IMR-90 (cell line): ENCODE measurements around the gene ATP10B. TPM values are rescaled to one million over a fixed set of nuclear protein-coding genes. Genes with fewer than 3 reads are reported as not detected.

Experiments
- ATAC-seq: fragments of 200-7000 bp; cut with Tn5 transposase; 2 replicates; pipeline ENCODE4 v1.9.1; 2020; ENCODE audit warnings: low read depth, mild to moderate bottlenecking, moderate library complexity
- BruUV-seq: library from RNA; stranded (reverse); fragments of 400-500 nt; replicated peaks from 2 replicates; lab custom pipeline; 2021; lab: Mats Ljungman, UMichigan
- CTCF ChIA-PET: fragments of 300-600 bp; formaldehyde crosslinking; extraction: SDS; loops from one replicate; lab custom pipeline; 2021; ENCODE audit warnings: antibody characterized with exemption; lab: Yijun Ruan, JAX
- POLR2A ChIA-PET: fragments of 300-600 bp; sonication (Branson Sonifier 250); formaldehyde crosslinking; loops from one replicate; lab custom pipeline; 2022; ENCODE audit warnings: antibody characterized with exemption; ENCODE audit not compliant: unreplicated experiment; lab: Charles Lee
- DNase-seq: peaks from one replicate; pipeline ENCODE4 v3.0.0; 2013
- H2AFZ ChIP-seq: replicated peaks from 2 replicates; pipeline ENCODE3; 2013; ENCODE audit warnings: low read length, mild to moderate bottlenecking; ENCODE audit not compliant: poor library complexity
- H2AK5ac ChIP-seq: 2 replicates; pipeline ENCODE4 v1.6.1; 2013; ENCODE audit warnings: low read depth, low read length, inconsistent platforms
- H2AK9ac ChIP-seq: replicated peaks from 2 replicates; pipeline ENCODE3; 2013; ENCODE audit warnings: mild to moderate bottlenecking, low read depth, low read length, moderate library complexity; ENCODE audit not compliant: poor library complexity
- H2BK120ac ChIP-seq: 2 replicates; pipeline ENCODE4 v1.6.1; 2013; ENCODE audit warnings: low read depth, low read length, inconsistent platforms
- H2BK15ac ChIP-seq: 3 replicates; pipeline ENCODE4 v1.6.1; 2013; ENCODE audit warnings: low read depth, low read length, inconsistent platforms
- H2BK20ac ChIP-seq: 2 replicates; pipeline ENCODE4 v1.6.1; 2013; ENCODE audit warnings: low read depth, mild to moderate bottlenecking, inconsistent platforms, low read length, moderate library complexity
- H2BK5ac ChIP-seq: 2 replicates; pipeline ENCODE4 v1.6.1; 2013; ENCODE audit warnings: mild to moderate bottlenecking, low read depth, low read length, inconsistent platforms; ENCODE audit not compliant: poor library complexity, severe bottlenecking
- H3K14ac ChIP-seq: replicated peaks from 2 replicates; pipeline ENCODE4 v1.6.1; 2013; ENCODE audit warnings: low read depth, low read length, inconsistent platforms
- H3K18ac ChIP-seq: 2 replicates; pipeline ENCODE4 v1.6.1; 2013; ENCODE audit warnings: low read depth, low read length, control low read depth
- H3K23ac ChIP-seq: 2 replicates; pipeline ENCODE4 v1.6.1; 2013; ENCODE audit warnings: low read depth, low read length, inconsistent platforms
- H3K27ac ChIP-seq: 2 replicates; pipeline ENCODE4 v1.5.1; 2013; ENCODE audit warnings: mild to moderate bottlenecking, control low read depth, low read length; ENCODE audit not compliant: insufficient read depth
- H3K27me3 ChIP-seq: 2 replicates; pipeline ENCODE4 v1.6.1; 2013; ENCODE audit warnings: low read length; ENCODE audit not compliant: control insufficient read depth, insufficient read depth
- H3K36me3 ChIP-seq: 2 replicates; pipeline ENCODE4 v1.6.1; 2013; ENCODE audit warnings: low read length, mixed read lengths; ENCODE audit not compliant: control insufficient read depth, insufficient read depth
- H3K4ac ChIP-seq: 2 replicates; pipeline ENCODE4 v1.6.1; 2013; ENCODE audit warnings: low read depth, low read length, inconsistent platforms
- H3K4me1 ChIP-seq: 2 replicates; pipeline ENCODE4 v1.6.1; 2013; ENCODE audit warnings: low read length, mixed read lengths; ENCODE audit not compliant: control insufficient read depth, insufficient read depth
- H3K4me2 ChIP-seq: 2 replicates; pipeline ENCODE4 v1.6.1; 2013; ENCODE audit warnings: low read depth, mild to moderate bottlenecking, control low read depth, low read length, moderate library complexity
- H3K4me3 ChIP-seq: 2 replicates; pipeline ENCODE4 v1.5.1; 2013; ENCODE audit warnings: low read depth, mild to moderate bottlenecking, control low read depth, low read length, moderate library complexity; ENCODE audit not compliant: insufficient read depth
- H3K56ac ChIP-seq: 2 replicates; pipeline ENCODE4 v1.6.1; 2013; ENCODE audit warnings: low read length, inconsistent platforms; ENCODE audit not compliant: insufficient read depth; ENCODE audit errors: extremely low read depth
- H3K79me1 ChIP-seq, 2 experiments: 2 replicates each; pipeline ENCODE4 v1.6.1; 2013; ENCODE audit warnings: low read length in 2 of 2, inconsistent platforms in 1 of 2, low read depth in 1 of 2
- H3K9ac ChIP-seq: 2 replicates; pipeline ENCODE4 v1.6.1; 2013; ENCODE audit warnings: low read depth, low read length, control low read depth
- H3K9me1 ChIP-seq: 2 replicates; pipeline ENCODE4 v1.6.1; 2013; ENCODE audit warnings: low read length, inconsistent platforms; ENCODE audit not compliant: insufficient read depth
- H3K9me3 ChIP-seq: 2 replicates; pipeline ENCODE4 v1.6.1; 2013; ENCODE audit warnings: low read length; ENCODE audit not compliant: control insufficient read depth, insufficient read depth
- H4K20me1 ChIP-seq: 2 replicates; pipeline ENCODE4 v1.6.1; 2013; ENCODE audit warnings: low read length, inconsistent platforms; ENCODE audit not compliant: insufficient read depth
- H4K5ac ChIP-seq: 2 replicates; pipeline ENCODE4 v1.6.1; 2013; ENCODE audit warnings: mild to moderate bottlenecking, low read depth, low read length, control low read depth
- H4K8ac ChIP-seq, 2 experiments: 2 replicates each; pipeline ENCODE4 v1.6.1; 2013; ENCODE audit warnings: low read depth in 2 of 2, low read length in 2 of 2, control low read depth in 1 of 2, inconsistent platforms in 1 of 2
- H4K91ac ChIP-seq: 2 replicates; pipeline ENCODE4 v1.6.1; 2013; ENCODE audit warnings: low read depth, low read length, inconsistent platforms; ENCODE audit not compliant: insufficient read depth
- BHLHE40 ChIP-seq: fragments of 150-350 bp; IDR thresholded peaks from 2 replicates; pipeline ENCODE4 v1.6.1; 2016; ENCODE audit warnings: mild to moderate bottlenecking, low read depth, low read length
- CEBPB ChIP-seq: IDR thresholded peaks from 2 replicates; pipeline ENCODE4 v1.6.1; 2012; ENCODE audit warnings: low read depth, low read length, improper control_type of control experiment
- CHD1 ChIP-seq: IDR thresholded peaks from 2 replicates; pipeline ENCODE4 v1.6.1; 2012; ENCODE audit warnings: low read depth, low read length, improper control_type of control experiment
- FOS ChIP-seq: fragments of 150-350 bp; IDR thresholded peaks from 2 replicates; pipeline ENCODE4 v1.6.1; 2016; ENCODE audit warnings: low read depth, low read length
- MAFK ChIP-seq: IDR thresholded peaks from 2 replicates; pipeline ENCODE4 v1.6.1; 2012; ENCODE audit warnings: low read depth, low read length, improper control_type of control experiment
- POLR2A ChIP-seq: IDR thresholded peaks from 2 replicates; pipeline ENCODE4 v1.6.1; 2012; ENCODE audit warnings: mild to moderate bottlenecking, low read depth, low read length
- RCOR1 ChIP-seq: IDR thresholded peaks from 2 replicates; pipeline ENCODE4 v1.6.1; 2012; ENCODE audit warnings: mild to moderate bottlenecking, low read length, improper control_type of control experiment; ENCODE audit not compliant: insufficient replicate concordance
- WGBS, 2 experiments: methylation state at CpG; one replicate each; pipeline versions ENCODE4 v1.1.5 to v1.1.7; 2013; ENCODE audit warnings: missing lambda C conversion rate in 2 of 2; ENCODE audit not compliant: insufficient read length in 1 of 2; ENCODE audit errors: extremely low coverage in 2 of 2; 5-methylcytosine and 5-hydroxymethylcytosine counted together
- dilution Hi-C: fragments of 300-500 bp; cut with HindIII; formaldehyde crosslinking; loops from one replicate; pipeline ENCODE4 v1.14.3; 2018; ENCODE audit warnings: low sequenced_read_pairs; ENCODE audit not compliant: unreplicated experiment
- in situ Hi-C: fragments of 300-500 bp; cut with MboI; formaldehyde crosslinking; loops from 3 replicates; pipeline ENCODE4 v1.14.3; 2019; ENCODE audit warnings: low sequenced_read_pairs, inconsistent platforms, mixed read lengths
- intact Hi-C: fragments of 100-400 bp; cut with micrococcal nuclease; formaldehyde crosslinking; loops from 2 replicates; pipeline ENCODE4 v1.10.0; 2022
- polyA plus RNA-seq, 3 experiments: library from polyadenylated mRNA; depleted of rRNA; stranded (reverse); fragments of >200 nt; gene quantifications; 2 replicates each; pipeline ENCODE4 v1.2.3, GENCODE V29; 2012; ENCODE audit warnings: low replicate concordance in 1 of 3
- total RNA-seq: library from RNA; depleted of rRNA; stranded (reverse); fragments of >200 nt; gene quantifications from 2 replicates; pipeline ENCODE4 v1.2.3, GENCODE V29; 2012
- TF ChIP-seq, protein P1 (sequence below): fragments of 150-350 bp; IDR thresholded peaks from 2 replicates; pipeline ENCODE4 v1.6.1; 2016; ENCODE audit warnings: low read depth, mild to moderate bottlenecking, low read length, moderate library complexity, borderline replicate concordance

ATP10B gene
- total and polyA plus RNA-seq, 2 of the 4 experiments (the other 2 are of a cell fraction) = not detected

DNA sequence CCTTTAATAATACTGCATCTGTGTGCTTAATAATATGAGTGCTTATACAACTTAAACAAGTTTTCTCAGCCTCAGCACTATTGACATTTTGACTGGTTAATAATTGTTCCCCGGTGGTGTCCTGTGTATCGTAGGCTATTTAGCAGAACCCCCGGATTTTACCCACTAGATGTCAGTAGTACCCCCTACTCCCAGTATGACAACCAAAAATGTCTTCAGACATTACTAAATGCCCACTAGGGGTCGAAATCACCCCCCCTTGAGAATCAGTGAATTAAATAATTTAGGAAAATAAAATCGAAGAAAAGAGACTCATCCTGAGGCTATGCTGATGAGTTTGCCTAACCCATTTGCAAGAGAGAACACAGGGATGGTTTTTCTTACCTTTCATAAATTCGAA is 166.3 kb downstream of the ATP10B start:
- Histone ChIP-seq H2AK9ac (no peak overlapping the region), H3K23ac (no peak overlapping the region), H3K79me1 (no peaks in the 10 kb centered on the region), H2BK20ac (no peak overlapping the region), H3K14ac (no peak overlapping the region), H3K9me1 (no peaks in the 10 kb centered on the region), H3K27ac (no peak overlapping the region), H3K9me3 (peaks cover 20% of the 10 kb centered on the region), H3K4me1 (no peaks in the 10 kb centered on the region), H2AFZ (no peak overlapping the region), H3K18ac (no peak overlapping the region), H4K20me1 (no peaks in the 10 kb centered on the region), H2BK120ac (no peak overlapping the region), H2BK15ac (no peak overlapping the region), H4K5ac (no peak overlapping the region), H3K56ac (no peak overlapping the region), H3K9ac (no peak overlapping the region), H2AK5ac (no peak overlapping the region), H3K4me3 (no peak overlapping the region), H3K4ac (no peak overlapping the region), H3K4me2 (no peak overlapping the region), H4K91ac (no peak overlapping the region), H2BK5ac (no peak overlapping the region), H3K36me3 (no peaks in the 10 kb centered on the region), H3K27me3 (no peaks in the 10 kb centered on the region), H4K8ac (no peak overlapping the region)
- BruUV-seq = no TSS peak
- ChIA-PET POLR2A (no interaction called here), CTCF (no interaction called here)
- in situ Hi-C loops (no loop called here), dilution Hi-C loops (no loop called here), intact Hi-C loops (no loop called here)
- DNase-seq (no peak), ATAC-seq (no peak)
- TF ChIP-seq BHLHE40 (no peak), POLR2A (no peak), RCOR1 (no peak), FOS (no peak), MAFK (no peak), CHD1 (no peak), CEBPB (no peak)
- TF ChIP-seq, protein P1, sequence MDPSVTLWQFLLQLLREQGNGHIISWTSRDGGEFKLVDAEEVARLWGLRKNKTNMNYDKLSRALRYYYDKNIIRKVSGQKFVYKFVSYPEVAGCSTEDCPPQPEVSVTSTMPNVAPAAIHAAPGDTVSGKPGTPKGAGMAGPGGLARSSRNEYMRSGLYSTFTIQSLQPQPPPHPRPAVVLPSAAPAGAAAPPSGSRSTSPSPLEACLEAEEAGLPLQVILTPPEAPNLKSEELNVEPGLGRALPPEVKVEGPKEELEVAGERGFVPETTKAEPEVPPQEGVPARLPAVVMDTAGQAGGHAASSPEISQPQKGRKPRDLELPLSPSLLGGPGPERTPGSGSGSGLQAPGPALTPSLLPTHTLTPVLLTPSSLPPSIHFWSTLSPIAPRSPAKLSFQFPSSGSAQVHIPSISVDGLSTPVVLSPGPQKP = no peak
- 40% methylated on average over 1 of the region's 6 CpGs; no CpG with 5 or more reads in 1 of the 2 experiments for WGBS, 2 experiments
